Karpas-422 (cell line): ENCODE results near the gene HCFC1R1. TPM values are rescaled to one million over a fixed set of nuclear protein-coding genes. Genes with fewer than 3 reads are reported as not detected.

ENCODE experiments used
- small RNA-seq: library from RNA; depleted of rRNA; stranded (forward); fragments of <200 nt; gene quantifications from one replicate; pipeline ENCODE3, GENCODE V24; 2014
- total RNA-seq: library from RNA; depleted of rRNA; stranded (reverse); fragments of >200 nt; shearing (Covaris generic); gene quantifications from 2 replicates; pipeline ENCODE4 v1.2.3, GENCODE V29; 2014; ENCODE audit warnings: low replicate concordance; rRNA removed

HCFC1R1 gene
- total RNA-seq, 1 experiment from 2014 or later, result 67.8 TPM

Small RNA genes lying within 50 kb of the gene (small RNA-seq; reads per million reads assigned to genes)
- not detected for gene LINC00514

Other genes starting within 250 kb of the HCFC1R1 start
- gene ELOB, start 246.7 kb downstream of the HCFC1R1 start, total RNA-seq, result 336 and 358 TPM in 2 replicates
- not detected in 2 replicates for gene PRSS33, start 236.4 kb downstream of the HCFC1R1 start, total RNA-seq
- gene PRSS41, start 225.5 kb downstream of the HCFC1R1 start, total RNA-seq, result not detected in 2 replicates
- not detected in 2 replicates for gene PRSS21, start 206.7 kb downstream of the HCFC1R1 start, total RNA-seq
- gene ZG16B, start 193.6 kb downstream of the HCFC1R1 start, total RNA-seq, result not detected in 2 replicates
- not detected in 2 replicates for gene PRSS22, start 165.8 kb downstream of the HCFC1R1 start, total RNA-seq
- 63.5 and 85.1 TPM in 2 replicates for gene FLYWCH2, start 140.7 kb downstream of the HCFC1R1 start, total RNA-seq
- gene FLYWCH1, start 112.0 kb downstream of the HCFC1R1 start, total RNA-seq, result 11.0 and 22.7 TPM in 2 replicates
- 3.4 and 8.5 TPM in 2 replicates for gene KREMEN2, start 59.7 kb downstream of the HCFC1R1 start, total RNA-seq
- gene PAQR4, start 54.6 kb downstream of the HCFC1R1 start, total RNA-seq, result 30.7 and 44.0 TPM in 2 replicates
- gene PKMYT1, start 43.5 kb downstream of the HCFC1R1 start, total RNA-seq, result 17.6 and 30.3 TPM in 2 replicates
- not detected in 2 replicates for gene CLDN9, start 11.0 kb downstream of the HCFC1R1 start, total RNA-seq
- gene CLDN6, start 5.8 kb downstream of the HCFC1R1 start, total RNA-seq, result not detected in 2 replicates
- gene TNFRSF12A, start 3.6 kb downstream of the HCFC1R1 start, total RNA-seq, result 4.9 and 9.4 TPM in 2 replicates
- gene THOC6, start 93 bp upstream of the HCFC1R1 start, total RNA-seq, result 20.0 and 35.8 TPM in 2 replicates
- not detected in 2 replicates for gene BICDL2, start 13.0 kb upstream of the HCFC1R1 start, total RNA-seq
- gene MMP25, start 22.6 kb upstream of the HCFC1R1 start, total RNA-seq, result 0.15 and 0.47 TPM in 2 replicates
- gene IL32, start 41.7 kb upstream of the HCFC1R1 start, total RNA-seq, result not detected in 2 replicates
- gene ZSCAN10, start 75.4 kb upstream of the HCFC1R1 start, total RNA-seq, result not detected in 2 replicates
- gene ZNF205, start 88.6 kb upstream of the HCFC1R1 start, total RNA-seq, result not detected in 2 replicates
- gene ZNF213, start 111.1 kb upstream of the HCFC1R1 start, total RNA-seq, result 2.0 and 8.0 TPM in 2 replicates
- not detected in 2 replicates for gene OR1F1, start 164.3 kb upstream of the HCFC1R1 start, total RNA-seq
- gene ZNF200, start 211.2 kb upstream of the HCFC1R1 start, total RNA-seq, result 8.5 and 12.1 TPM in 2 replicates
- not detected in 2 replicates for gene MEFV, start 232.7 kb upstream of the HCFC1R1 start, total RNA-seq